ENCODE results near the gene KLHL29.

KLHL29 gene

DNA sequence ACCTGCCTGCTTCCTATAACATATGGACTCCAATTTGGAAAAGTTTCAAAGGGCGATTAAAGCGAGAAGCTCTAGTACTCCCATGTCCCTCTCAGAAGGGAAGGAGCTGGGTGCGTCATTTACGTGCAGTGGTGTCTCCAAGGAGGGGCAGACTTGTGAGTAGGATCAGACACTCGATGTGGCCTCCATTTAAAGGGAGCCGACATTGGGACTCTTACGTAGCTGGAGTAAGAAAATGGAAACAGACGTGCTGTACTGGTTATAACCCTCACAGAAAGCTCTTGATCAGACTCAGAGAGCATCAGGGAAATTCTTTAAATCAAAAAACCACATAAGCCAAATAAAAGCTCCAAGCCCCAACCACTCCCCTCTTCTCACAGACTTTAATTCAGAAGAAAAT, 198.5 kb downstream of the KLHL29 start:
- no peak for DNase-seq

DNA sequence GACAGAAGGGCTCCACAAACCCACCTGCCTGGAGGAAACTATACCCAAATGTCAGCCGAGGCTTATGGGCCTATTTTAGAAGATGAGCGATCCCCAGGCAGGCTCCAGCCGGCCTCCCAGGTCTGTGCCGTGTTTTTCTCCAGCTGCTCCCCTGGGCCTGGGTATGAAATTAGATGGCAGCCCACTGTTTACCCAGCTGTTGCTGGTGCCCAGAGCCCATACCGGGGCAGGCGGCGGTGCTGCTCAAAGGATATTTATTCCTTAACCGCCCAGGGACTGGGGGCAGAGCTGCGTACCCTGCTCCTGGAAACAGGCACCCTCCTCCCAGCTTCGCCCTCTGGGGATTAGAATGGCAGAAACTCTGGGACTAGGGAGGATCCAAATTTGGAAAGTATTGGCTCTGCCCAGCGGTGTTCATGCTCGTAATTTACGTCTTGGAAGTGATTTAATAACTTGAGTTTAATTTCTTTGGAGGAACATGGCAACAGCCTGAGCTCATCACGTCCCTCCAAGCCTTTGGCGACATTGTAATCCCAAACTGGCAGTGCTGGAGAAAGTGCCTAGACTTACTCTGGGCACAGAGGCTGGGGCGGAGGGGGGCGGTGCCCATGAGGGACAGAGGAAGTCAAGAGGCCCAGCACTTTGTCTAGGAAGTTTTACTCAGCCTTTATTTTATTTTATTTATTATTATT, 199.2 kb downstream of the KLHL29 start:
- DNase-seq: no peak

DNA sequence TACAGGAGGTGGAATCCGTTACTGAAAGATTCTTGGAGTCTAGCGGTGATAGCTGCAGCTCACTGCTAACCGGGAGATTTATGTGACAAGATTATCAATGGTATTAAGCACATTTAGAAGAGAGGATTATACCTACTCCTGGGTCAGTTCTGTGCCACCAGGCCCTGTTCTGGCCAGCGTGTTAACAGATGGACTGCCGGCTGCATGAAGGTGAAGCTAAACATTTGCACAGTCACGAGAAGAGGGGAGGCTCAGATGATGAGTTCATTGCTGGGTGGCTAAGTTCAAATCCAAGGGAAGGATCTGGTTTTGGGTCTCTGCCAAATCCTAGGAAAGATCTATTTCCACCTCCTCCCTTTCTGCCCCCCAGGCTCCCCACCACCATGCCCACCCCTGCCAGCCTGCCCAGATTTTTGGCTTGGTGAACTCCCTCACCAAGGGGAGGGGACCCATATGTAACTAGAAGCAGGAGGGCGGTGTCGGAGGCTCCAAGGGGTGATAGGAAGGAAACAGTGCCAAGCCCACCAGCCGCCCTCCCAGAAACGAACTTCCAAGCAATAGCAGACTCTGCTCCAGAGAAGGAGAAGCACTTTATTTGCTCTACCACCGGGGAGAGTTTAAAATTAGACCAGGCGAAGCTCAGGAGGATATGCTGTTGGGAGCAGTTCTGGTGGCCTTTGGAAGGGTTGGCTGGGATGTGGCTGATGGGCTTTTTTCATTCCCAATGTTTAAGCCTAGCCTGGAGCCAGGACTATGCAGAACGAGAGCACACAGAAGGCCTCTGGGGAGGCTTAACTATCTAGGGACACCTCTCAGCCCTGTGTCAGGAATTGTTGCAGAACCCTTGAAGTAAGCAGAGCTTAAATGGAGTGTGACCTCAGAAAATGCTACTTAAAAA, 200.5 kb downstream of the KLHL29 start:
- DNase-seq: no peak

DNA sequence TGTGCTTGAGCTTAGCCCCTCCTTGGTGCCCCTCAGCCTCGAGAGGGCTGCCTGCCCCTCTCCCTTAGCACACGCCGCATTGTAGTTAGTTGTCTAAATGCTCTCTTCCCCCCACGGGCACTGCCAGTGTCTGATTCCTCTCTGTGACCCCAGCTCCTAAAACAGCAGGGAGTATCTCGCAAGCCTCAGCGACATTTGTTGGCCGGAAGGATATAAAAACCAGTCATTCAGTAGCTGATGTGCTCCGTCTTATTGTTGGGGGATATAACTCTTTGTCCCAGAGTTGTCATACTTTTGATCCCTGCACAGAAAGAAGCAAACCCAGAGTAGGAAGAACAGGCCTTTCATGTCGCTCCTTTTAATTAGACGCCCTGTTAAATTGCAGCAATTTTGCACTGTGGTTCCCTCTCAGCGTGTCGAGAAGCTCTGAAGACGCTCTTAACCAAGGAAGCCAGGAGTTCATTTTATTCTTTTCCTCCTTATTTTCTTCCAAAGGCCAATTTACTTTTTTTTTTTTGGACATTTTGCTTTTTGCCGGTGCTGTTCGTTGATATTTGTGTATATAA, 201.8 kb downstream of the KLHL29 start:
- no peak for DNase-seq

DNA sequence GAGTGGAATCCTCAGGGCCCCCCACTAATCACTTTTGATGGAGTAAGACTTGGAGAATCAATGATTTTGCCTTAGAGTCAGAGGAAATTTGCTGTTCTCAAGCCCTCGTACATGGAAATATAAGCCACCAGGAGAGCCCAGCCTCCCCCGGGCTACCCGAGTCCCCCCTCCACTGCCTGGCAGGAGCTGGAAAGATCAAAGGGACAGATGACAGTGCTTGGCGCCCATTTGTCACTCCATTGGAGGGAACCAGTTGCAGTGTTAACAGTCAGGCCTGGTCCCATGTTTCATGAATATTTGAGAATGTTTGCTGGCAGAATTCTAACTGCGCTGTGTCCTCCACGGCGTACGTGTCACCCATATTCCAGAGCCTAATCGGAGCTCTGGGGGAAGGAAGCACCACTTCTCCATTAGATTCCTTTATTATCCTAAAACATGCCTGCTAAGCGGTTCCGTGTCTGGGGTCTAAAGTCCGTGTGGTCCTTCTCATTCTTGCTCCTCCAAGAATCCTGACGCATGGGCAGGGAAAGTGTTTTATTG, 202.4 kb downstream of the KLHL29 start:
- no peak for DNase-seq

DNA sequence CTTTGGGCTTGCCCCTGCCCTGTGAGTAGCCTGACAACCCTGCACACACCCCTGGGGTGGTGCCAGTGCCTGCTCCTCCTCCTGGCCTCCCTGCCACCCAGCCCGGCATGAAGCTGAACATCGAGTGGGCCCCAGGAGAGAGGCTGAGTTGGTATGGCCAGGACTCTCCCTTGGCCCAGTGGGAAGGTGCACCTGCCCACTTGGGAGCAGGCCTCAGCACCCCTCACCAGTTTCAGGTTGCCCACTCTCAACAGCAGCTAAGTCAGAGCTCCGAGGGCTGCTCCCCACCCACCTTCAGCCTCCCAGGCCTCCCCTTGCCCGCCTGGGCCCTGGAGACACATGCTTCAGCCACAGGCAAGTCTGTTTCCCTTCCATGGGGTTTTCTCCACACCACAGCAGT, 203.1 kb downstream of the KLHL29 start:
- no peak for DNase-seq

DNA sequence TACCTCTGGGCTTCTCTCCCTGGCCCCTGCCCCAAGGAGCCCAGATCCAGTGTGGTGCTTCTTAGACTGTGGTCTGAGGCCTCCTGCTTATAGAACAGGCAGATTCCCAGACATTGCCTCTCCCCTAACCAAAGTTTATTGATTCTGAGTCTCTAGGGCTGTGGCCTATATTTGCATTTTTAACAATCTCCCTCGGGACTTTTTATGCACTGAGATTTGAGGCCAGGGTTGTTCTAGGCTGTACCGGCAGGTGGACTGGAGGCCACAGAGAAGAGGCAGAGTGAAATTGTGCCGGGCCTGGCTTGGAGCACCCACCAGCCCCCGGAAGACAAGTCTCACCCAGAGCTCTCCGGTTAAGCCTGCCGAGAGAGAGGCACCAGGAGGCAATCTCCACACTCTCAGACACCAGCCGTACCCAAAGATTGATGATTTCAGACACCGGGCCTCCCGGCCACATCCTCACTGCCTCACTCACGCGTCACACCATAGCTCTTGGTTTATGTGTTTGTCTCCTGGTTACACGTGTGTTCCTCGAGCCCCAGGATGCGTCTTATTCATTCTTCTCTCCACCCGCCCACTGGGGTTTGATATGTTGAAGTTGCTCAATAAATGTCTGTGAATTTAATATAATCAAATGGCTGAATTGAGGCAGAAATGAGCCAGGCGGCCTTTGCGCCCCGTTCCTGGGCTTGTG, 203.7 kb downstream of the KLHL29 start:
- no peak for DNase-seq

DNA sequence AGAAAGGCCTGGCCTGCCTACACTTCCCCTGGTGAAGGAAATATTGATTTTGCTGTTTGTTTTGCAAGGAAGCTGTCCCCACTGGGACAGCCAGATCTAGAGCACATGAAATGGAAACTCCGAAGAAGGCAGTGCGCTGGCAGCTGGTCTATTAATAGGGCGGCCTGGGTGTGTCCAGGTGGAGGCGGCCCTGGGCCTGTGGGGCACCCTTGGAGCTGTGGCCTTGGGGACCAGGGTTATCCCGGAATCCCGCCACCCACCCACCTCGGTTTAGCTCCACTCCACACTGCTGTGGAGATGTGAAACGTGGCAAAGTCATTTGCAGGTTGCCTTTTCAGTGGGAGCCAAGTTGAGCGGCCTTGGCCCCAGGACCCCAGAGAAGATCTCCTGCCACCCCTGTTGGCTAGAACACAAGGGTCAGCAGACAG, 204.3 kb downstream of the KLHL29 start:
- no peak for DNase-seq

DNA sequence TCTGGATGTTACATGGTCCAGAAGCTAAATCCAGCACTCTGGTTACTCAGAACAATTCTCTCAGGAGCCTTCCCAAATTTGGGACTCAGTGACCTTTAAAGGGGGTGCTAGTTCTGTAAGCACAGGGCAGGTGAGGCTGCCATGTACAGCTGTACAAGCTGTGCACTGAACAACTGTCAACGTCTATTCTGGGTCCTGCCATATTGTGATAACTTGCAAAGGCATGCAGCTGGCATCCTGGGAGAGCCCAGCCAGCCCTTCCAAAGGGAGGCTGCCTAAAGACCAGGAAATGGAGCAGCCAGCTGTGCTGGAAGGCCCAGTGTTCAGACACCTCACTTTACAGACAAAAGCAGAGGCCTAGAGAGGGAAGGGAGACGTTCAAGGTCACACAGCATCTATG, 204.8 kb downstream of the KLHL29 start:
- DNase-seq: no peak

DNA sequence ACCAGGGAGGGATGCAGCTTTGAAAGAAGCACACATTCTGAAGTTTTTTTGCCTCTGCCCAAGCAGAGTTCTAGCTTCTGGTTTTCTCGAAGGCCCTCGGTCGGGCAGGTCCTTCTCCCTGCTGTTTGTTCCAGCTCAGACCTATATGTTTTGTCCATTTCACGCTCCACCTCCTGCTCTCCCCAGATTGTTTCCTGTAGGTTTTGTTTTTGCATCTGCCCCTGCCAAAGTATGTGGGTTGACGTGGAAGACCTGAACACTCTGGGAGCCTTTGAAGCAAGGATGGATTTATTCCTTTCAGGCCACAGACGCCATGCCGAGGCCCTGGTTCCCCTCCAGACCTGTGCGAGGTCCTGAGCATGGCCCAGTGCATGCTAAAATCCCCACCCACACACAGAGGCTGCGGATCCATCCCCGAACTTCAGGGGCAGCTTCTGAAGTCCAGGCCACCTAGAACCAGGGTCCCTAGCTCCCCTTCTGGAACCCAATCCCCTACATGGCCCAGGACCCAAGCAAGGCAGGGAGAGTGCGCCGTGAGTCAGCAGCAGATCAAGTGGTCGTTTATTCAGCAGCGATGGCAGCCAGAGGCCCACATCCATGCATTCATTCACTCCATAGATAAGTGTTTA, 205.4 kb downstream of the KLHL29 start:
- DNase-seq: no peak

DNA sequence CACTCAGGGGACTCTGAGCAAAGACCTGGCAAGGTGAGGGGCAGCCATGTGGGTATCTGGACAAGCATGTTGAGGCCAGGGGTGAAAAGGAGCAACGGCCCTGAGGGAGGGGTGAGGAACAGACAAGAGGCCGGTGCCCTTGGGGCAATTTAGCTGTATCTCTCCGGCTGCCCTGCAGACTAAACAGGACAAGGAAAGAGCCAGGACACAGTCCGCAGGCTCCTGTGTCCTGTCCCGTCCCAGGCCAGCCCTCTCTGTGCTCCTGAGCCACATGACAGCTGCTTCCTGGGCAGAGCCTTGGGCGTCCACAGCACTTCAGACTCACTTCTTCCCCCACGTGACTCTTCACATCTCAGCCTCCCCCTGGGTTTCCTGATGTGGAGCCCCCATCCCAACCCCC, 206.1 kb downstream of the KLHL29 start:
- DNase-seq: no peak

DNA sequence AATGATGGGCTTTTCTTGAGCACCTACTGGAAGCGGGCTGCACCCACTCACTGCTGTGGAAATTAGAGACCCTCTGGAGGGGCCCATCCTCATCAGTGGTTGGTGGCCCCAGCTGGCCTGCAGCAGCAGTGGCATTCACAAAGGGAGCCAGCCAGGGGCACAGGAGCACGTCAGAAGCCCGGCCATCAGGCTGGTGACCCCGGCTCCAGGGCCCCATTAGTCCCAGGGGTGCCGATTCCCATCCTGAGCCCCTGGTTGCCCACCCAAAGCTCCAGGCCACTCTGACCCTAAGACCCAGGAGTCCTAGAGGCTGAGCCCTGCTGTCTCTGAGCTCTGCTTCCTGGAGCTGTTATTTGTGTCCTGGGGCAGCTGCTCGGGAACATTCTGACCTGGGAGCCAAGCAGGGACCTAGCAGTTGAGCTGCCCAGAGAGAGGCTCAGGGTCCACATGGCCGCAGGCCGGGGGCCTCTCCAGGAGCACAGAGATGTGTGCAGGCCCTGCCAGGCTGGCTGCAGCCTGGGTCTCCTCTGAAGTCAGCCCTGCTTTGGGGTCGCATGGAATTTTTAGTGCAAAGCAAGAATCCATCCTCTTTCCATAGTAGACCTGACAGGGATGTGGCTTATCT, 207.2 kb downstream of the KLHL29 start:
- no peak for DNase-seq

DNA sequence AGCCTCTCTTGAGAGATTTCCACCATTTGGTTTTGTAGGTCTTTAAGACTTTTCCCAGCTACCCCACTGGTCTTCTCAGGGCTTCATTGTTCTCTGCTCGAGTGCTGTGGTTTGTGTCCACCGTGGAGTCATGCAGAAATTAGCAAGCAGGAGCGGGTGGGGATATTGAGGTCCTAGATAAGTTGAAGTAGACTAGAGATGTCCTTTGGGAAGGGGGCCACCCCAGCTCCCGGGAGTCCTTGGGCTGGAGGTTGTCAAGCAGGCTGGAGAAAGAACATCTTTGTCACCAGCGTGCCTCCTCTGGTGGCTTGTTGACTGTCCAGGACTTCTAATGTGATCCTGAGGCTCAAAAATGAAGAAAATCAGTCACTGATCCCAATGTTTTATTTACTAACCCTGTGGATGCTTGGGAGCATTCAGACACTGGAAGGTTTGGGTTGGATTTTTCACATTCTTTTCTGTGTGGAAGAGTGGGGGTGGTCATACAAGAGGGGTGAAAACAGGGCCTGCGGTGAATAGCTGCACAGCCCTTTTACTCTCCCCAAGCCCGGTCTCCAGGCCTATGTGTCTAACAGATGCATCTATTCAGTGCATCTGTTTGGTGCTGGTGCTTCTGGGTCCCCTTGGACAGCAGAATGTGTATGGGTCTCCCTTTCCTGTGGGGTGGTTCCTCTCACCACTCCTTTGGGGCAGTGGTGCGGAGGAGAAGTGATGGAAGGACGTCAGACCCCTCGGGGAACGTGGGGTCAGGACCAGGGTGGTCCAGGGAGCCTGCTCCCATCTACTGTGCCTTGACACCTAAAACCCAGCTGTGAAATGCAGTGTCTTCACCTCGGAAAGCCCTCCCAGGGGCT, 208.1 kb downstream of the KLHL29 start:
- DNase-seq: no peak

DNA sequence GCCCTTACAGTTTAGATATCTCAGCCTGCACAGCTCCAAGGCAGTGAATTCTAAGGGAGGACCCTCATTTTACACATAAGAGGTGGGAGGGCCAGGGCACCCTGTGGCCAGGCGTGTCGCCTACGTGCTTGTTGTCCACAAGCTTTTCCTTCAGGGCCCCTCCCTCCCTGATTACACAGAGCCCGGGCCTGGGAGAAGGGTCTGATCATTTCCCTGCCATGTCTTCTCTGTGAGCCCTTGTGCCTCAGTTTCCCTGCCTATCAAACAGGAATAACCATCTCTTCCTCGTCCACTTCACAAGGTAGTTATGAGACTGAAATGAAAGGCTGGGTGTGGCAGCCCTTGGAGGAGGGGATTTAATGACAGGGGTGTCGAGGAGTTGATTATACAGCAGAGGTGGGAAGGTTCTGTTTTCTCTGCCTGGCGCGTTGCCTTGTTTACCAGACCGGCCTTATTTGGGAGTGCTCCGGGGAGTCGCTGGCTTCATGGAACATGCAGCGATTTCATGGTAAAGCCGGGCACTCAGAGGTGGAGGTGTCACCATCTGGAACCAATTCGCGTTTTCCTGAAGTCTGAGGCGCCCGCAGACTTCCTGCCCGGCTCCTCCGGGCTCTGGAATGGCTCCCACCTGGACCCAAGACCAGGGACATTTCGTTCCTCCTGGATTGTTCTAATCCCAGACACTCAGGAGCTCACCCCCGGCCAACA, 208.9 kb downstream of the KLHL29 start:
- DNase-seq: no peak

DNA sequence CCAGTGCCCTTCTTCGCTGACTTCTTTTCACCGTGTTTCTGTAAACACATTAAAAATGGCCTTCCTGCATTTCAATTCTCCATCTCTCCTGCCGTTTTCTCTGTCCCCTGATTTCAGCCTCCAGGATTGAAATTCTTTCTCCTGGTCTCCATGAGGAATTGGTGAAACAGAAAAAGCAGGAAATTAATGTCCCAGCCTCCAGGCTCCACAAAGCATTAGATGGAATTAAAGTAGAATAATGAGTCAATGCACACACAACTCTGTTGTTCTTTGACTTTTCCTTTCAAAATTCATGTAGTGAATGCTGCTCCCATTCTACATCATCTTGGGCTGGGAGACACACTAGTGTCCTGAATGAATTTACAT, 209.5 kb downstream of the KLHL29 start:
- no peak for DNase-seq

DNA sequence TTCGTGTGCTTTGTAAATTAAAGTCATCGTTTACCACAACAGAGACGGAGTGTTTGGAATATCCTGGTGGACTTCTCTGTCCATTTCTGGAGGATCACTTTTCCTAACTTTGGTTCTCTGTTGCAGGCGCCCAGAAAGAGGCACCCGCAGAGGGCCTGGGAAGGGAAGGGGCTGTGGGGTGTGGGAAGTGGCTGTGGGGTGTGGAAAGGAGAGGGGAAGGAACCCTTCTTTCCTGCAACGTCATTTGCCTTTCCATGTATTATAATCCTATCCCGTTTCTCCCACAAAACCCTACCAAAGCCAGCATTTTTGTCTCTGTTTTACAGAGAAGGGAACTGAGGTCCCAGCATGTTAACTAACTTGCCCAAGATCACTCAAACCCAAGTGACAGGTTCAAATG, 210.0 kb downstream of the KLHL29 start:
- no peak for DNase-seq

DNA sequence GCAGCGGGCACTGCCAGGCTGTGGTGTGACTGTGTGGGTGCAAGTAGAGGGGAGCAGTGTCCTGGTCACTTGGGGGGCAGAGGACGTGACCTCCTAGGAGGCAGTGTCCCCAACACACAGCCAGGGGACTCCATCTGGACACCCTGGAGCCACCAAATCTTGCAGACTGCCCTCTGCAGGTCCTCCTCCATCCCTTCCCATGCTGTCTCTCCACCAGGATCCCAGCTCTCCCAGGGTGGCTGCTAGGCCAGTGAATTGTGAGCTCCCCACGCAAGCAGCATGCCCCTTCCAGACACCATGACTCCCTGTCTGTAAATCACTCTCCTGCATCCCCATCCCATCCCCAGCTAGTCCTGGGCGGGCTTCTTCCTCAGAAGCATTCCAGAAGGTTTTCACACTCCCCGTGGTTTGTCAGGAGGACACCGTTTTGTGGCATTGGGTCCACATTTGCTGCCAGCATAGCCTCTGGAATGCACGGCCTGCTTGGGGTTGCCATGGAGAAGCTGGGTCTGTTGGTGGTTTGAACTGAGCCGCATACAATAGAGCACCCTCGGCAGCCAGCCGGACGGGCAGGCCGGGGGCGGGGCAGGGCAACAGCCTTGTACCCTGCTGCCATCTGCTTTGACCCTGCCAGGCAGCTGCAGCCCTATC, 210.7 kb downstream of the KLHL29 start:
- DNase-seq: no peak

DNA sequence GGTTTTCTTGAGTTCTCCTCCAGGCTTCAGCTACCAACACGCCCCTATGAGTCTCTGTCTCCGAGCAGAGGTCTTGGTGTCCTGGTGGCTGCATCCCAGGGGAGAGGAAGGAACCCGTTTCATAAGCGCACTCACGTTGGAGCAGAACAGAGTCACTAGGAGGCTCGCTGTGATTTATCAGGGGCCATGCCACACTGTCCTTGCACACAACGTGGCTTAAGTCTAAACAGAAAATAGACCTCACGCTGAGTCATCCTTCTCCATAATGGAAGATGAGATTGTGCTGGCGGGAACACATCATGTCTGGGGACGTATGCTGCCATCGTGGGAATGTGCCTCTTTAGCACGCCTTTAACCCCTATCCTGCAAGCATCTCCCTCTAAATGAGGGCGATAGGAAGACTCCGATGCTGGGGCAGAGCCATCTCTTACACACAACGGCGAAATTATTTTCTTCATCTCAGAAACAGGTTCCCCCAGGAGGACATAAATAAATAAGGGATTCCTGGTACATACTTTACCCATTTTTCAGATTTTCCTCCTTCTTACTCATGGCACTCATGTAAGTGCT, 211.4 kb downstream of the KLHL29 start:
- no peak for DNase-seq

DNA sequence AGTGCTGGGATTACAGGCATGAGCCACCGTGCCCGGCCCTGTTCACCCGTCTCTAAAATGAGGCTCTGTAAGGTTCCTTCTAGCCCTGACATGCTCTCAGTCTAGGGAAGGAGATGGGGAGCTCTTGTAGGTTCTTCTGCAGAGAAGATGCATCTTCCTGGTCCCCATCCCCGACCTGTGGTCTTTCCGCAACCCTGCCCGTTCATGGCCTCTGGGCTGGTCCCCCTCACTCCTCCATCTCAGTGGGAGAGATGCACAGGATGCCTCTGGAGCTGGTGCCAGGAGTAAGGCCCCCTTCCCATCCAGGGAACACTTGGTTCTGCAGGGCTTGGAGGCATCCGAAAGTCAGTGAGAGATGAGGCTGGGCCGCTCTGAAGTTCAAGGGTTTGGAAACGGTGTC, 212.7 kb downstream of the KLHL29 start:
- DNase-seq: no peak

DNA sequence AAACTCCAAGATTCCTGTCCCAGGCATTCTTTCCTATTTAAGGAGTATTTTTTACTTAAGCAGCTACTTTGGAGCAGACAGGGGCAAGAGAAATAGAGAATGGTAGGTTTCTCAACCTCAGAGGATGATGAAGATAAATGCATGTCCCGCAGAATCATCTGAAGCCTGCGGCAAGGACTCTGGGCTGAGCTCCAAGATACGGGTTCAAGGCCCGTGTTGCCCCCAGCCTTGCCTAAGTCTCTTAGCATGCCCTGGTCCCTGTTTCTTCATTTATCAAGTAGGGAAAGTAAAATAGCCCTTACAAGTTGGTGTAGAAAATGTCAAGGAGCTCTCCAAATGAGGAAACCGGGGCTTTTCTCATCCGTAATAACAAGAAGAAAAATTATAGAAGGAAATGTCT, 214.0 kb downstream of the KLHL29 start:
- no peak for DNase-seq
